Peyer's patch (tissue), 4 donors: ENCODE results near the gene VGLL4.

Experiments used
- POLR2A ChIP-seq, 2 donors: fragments of 450-650 bp; IDR thresholded peaks; one replicate each; pipeline ENCODE4 v1.5.1; 2017; ENCODE audit warnings: antibody characterized with exemption in 2 of 2, mild to moderate bottlenecking in 2 of 2, moderate library complexity in 2 of 2
- TF ChIP-seq, protein P1 (sequence below), 6 experiments: fragments of 450-650 bp in 4 of 6; fragments of 200-600 bp in 2 of 6; sonication (generic) in 1 of 6; IDR thresholded peaks; one replicate each; pipeline ENCODE4 v1.5.1; 2017 to 2019; ENCODE audit warnings: antibody characterized with exemption in 6 of 6, mild to moderate bottlenecking in 3 of 6, moderate library complexity in 1 of 6

DNA sequence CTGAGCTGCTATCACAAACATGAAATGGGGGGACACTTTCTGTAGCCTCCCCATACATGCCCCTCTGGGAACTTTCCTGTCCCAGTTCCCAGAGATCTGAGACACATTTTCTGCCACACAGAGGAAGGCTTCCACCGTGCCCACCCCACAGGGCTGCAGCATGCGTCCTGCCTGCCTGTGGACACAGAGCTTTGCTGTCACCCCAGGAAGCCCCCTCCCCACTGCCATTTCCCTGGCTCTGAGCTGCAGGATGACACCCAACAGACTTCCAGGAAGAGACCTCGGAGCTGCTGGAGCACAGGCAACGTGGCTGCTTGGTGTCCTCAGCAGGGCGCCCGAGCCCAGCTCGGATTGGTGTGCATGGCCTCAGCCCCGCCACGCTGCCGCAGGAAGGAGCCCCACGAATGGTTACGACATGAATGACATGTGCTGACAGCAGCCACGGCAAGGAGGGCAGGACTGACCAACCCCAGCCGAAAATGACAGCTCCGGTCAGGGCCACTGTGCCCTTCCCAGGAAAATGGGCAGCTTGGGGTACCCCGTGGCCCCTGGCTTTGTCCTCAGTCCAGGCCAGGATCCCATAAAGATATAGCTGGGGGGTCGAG lies 81.3 kb downstream of the VGLL4 start:
- TF ChIP-seq, protein P1, sequence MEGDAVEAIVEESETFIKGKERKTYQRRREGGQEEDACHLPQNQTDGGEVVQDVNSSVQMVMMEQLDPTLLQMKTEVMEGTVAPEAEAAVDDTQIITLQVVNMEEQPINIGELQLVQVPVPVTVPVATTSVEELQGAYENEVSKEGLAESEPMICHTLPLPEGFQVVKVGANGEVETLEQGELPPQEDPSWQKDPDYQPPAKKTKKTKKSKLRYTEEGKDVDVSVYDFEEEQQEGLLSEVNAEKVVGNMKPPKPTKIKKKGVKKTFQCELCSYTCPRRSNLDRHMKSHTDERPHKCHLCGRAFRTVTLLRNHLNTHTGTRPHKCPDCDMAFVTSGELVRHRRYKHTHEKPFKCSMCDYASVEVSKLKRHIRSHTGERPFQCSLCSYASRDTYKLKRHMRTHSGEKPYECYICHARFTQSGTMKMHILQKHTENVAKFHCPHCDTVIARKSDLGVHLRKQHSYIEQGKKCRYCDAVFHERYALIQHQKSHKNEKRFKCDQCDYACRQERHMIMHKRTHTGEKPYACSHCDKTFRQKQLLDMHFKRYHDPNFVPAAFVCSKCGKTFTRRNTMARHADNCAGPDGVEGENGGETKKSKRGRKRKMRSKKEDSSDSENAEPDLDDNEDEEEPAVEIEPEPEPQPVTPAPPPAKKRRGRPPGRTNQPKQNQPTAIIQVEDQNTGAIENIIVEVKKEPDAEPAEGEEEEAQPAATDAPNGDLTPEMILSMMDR (IDR thresholded peaks at IDR 0.05): no peak
- TF ChIP-seq POLR2A (IDR thresholded peaks at IDR 0.05): no peak
